HG03103 (cell line): ENCODE measurements around the gene HOXD4.

Experiments used
- ATAC-seq: cut with Tn5 transposase; IDR thresholded peaks from one replicate; pipeline ENCODE4 v1.9.1; 2021; ENCODE audit warnings: low read depth; ENCODE audit not compliant: unreplicated experiment

The HOXD4 gene

DNA sequence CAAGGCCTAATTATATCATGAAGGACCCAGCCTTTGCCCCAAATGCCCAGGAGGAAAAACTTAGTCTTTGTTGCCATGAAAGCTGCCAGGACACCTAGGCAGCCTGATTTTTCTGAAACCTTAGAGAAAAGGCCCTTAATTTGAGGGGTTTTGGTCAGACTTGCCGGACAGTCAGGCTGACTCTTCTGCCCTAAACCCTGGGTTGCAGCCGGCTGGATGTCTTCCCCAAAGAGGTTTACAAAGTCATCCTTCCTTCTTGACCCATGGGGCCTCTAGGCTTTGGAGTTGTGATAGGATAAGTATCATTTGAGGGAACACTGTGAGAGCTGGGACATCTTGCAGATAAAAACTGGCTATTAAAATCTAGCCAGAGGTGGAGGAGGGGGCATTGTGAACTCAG, 34.7 kb downstream of the HOXD4 start:
- ATAC-seq, result no peak

DNA sequence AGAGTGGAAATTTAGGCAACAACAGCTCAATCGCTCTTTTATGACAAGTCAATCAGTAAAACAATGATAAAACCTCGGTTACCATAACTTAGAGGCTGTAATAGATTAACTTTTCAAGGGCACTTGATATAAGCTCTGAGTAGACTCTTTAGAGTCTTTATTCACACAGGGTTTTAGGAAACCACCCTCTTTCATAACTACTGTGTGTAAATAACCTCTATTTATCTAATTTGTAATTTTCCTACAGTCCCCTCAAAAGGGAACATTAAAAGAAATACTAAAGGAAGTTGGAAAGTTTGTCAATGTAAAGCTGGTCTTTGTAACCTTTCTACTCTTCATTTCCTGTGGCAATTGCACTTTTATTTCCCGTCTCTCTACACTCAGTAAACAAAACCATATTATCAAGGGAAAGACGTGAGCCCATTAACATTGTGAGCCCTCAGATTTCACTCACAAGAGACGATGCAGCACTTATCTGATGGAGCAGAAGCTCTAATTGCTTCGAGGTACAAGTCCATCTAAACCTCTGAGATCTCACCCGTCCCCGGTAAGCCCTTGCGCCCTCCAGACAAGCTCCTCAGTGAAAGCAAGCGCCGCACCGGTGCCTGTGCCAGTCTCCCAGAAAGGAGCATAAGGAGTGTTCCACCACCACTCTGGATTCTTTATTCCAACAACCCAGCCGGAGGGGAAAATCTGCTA, 36.0 kb downstream of the HOXD4 start:
- ATAC-seq, result no peak

DNA sequence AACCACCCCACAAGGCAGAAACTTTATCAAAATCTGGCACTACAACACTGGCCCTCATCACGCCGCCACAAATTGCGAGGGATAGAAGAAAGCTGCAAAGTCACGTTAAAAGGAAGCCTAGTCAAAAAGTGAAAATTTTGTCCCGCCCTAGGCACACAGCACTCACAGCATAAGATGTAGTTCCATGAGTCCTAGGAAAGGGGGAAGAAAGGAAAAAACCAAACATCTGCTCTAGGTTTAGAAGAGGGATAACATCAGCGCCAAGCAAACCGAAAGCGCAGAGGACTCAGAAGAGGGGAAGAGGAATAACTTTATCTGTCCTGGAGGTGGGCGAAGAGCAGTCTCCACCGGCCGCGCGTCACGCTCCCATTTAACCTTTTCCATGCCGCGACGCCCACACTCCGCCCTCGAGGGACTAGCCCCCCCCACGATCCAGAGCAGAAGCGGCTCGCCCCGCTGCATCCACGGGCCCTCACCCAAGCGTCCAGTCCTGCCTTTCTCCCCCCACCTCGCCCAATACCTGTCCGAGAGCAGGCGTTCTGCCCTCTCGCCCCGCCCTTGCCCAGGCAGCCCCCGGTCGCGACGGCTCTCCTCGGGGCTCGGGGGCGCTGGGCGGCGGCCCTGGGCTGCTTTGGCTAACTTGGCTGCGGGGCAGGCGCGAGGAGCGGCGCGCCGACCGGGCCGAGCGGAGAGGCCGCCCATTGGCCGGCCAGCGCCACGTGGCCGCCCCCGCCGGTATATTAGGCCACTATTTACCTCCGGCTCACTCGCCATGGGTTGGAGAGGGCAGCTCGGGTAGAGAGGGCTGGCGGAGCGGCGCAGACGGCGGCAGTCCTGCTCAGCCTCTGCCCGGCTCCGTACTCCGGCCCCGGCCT, 36.8 kb downstream of the HOXD4 start, which contains the start of gene HOXD1:
Gene HOXD1, plus strand, starts transcription at position 770 of the 875 bp plus-strand sequence. CDS start 134 bp downstream, outside the sequence.
- ATAC-seq, result no peak

DNA sequence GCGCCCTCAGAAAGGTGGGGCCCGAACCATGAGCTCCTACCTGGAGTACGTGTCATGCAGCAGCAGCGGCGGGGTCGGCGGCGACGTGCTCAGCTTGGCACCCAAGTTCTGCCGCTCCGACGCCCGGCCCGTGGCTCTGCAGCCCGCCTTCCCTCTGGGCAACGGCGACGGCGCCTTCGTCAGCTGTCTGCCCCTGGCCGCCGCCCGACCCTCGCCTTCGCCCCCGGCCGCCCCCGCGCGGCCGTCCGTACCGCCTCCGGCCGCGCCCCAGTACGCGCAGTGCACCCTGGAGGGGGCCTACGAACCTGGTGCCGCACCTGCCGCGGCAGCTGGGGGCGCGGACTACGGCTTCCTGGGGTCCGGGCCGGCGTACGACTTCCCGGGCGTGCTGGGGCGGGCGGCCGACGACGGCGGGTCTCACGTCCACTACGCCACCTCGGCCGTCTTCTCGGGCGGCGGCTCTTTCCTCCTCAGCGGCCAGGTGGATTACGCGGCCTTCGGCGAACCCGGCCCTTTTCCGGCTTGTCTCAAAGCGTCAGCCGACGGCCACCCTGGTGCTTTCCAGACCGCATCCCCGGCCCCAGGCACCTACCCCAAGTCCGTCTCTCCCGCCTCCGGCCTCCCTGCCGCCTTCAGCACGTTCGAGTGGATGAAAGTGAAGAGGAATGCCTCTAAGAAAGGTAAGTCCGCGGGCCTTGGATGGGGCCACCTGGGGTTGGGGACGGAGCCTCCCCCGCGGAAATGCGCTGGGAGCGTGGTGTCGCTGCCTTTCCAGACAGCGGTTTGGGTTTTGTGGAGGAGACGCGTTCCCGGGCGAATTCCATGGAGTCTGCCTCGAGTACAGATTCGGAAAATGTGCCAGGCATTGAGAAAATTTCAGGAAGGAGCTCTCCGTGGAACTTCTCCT, 37.7 kb downstream of the HOXD4 start:
- no peak for ATAC-seq

DNA sequence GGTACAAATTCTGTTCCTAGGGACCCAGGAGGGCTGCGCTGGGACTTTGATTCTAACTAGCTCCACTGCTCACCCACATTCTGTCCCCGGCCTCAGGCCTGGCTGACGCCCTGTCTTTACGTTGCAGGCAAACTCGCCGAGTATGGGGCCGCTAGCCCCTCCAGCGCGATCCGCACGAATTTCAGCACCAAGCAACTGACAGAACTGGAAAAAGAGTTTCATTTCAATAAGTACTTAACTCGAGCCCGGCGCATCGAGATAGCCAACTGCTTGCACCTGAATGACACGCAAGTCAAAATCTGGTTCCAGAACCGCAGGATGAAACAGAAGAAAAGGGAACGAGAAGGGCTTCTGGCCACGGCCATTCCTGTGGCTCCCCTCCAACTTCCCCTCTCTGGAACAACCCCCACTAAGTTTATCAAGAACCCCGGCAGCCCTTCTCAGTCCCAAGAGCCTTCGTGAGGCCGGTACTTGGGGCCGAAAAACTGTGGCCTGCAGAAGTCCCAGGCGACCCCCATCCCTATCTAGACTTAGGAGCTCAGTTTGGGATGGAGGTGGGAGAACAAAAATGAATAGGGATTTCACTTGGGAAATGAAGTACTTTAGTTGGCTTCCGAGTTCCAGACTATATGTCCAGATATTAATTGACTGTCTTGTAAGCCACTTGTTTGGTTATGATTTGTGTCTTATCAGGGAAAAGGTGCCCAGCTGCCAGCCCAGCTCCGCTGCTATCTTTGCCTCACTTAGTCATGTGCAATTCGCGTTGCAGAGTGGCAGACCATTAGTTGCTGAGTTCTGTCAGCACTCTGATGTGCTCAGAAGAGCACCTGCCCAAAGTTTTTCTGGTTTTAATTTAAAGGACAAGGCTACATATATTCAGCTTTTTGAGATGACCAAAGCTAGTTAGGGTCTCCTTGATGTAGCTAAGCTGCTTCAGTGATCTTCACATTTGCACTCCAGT, 38.6 kb downstream of the HOXD4 start:
- ATAC-seq, result no peak

DNA sequence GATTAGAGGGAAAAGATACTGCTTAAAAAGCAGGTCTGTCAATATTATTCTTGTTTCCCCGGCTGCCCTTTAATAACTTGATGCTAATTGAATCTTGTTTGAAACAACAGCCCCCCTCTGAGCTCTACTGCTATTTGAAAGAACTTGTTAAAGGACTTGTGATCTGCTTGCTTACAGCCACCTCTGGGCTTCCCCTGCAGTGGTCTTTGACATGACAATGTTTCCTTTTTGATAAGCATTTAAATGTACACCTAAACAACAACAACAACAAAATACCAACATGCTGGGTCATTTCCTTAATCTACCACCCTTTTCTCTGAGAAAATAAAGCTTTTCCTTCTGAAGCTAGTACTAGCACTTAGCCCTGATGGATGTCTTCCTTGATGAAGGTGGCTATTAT, 41.0 kb downstream of the HOXD4 start:
- ATAC-seq, result no peak

DNA sequence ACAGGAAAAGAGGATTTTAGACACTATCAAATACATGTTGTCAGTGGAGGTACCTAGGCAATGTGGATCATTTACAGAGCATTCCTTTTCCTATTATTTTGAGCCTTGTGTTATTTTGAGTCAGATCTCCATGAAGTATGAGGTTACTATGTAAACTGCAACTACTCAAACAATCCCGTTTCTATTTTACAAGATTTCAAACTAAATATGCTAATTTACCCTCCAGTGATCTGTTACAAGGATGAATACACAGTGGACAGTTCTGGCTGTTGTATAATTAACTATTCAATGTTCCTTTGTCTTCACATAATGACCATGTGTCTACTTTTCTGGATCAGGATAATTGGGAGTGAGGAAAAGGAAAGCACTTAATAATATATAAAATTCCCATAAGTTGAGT, 41.7 kb downstream of the HOXD4 start:
- no peak for ATAC-seq

DNA sequence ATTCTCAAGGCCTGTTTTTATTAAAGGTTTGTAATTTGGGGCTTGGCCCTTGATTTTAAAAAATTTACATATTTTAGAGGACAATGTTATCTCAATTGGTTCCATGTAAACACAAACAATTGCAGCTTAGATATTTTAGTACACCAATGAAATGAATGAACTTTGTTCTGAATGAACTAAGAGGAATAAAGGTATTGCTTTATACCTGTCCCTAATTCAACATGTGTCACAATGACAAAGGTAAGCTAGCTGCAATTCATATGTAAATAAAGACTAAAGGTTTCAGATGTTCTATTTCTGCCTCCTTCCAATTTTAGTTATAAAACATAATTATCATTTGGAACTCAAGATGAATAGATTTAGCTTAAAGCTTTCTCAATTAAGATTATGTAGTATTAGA, 48.6 kb downstream of the HOXD4 start:
- no peak for ATAC-seq

DNA sequence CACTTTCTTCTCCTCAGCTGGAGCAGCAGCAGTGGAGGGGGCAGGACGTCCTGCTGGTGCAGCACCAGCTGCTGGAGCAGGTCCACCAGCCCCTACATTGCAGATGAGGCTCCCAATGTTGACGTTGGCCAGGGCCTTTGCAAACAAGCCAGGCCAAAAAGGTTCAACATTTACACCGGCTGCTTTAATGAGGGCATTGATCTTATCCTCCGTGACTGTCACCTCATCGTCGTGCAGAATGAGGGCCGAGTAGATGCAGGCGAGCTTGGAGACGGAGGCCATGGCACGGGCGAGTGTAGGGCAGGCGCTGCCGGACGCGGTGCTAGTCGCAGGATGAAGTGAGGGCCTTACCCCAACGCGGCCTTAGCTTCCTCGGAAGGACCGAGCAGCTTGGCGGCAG, 49.6 kb downstream of the HOXD4 start:
- no peak for ATAC-seq

DNA sequence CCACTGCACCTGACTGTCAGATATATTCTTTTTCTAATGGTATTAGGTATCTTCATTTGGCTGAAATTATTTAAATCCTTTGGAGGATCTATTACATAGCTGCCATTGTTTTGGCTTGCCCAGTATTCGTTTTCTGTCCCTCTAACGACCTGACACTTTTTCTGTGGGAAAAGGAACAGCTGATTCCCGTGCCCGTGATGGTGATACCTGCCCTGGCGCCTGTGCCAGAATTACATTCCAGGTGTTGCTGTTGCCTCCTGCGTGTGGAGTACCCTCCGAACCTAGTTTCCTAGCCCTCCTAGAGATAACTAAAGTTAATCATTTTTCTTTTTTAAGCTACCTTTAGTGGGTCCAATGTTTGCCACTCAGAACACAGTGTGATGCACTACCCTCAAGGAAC, 51.1 kb downstream of the HOXD4 start:
- no peak for ATAC-seq
